Breast epithelium (tissue), 3 donors: ENCODE data around the gene ASTN1.

Source experiments
- CTCF ChIP-seq, 3 donors: fragments of 450-650 bp; IDR thresholded peaks; one replicate each; pipeline ENCODE4 v1.5.1; 2016 to 2017; ENCODE audit warnings: antibody characterized with exemption in 3 of 3, mild to moderate bottlenecking in 3 of 3, moderate library complexity in 3 of 3
- POLR2A ChIP-seq: fragments of 450-650 bp; IDR thresholded peaks from one replicate; pipeline ENCODE4 v1.6.1; 2016; ENCODE audit warnings: antibody characterized with exemption, mild to moderate bottlenecking, moderate library complexity

- TF ChIP-seq POLR2A (no peak), CTCF (IDR thresholded peaks at IDR 0.05) (no peak)
These were observed 317.5 kb downstream of the ASTN1 start for GRCh38 chr1:176847052-176847451.
